ENCODE data around the gene RBM10. TPM values are rescaled to one million over a fixed set of nuclear protein-coding genes. Genes with fewer than 3 reads are reported as not detected.

RBM10 gene
- total and polyA plus RNA-seq, 2 of the 13 experiments (the other 11 are each of a cell fraction or from before 2014, with no cell fraction given): 15.9 to 43.1 TPM

DNA sequence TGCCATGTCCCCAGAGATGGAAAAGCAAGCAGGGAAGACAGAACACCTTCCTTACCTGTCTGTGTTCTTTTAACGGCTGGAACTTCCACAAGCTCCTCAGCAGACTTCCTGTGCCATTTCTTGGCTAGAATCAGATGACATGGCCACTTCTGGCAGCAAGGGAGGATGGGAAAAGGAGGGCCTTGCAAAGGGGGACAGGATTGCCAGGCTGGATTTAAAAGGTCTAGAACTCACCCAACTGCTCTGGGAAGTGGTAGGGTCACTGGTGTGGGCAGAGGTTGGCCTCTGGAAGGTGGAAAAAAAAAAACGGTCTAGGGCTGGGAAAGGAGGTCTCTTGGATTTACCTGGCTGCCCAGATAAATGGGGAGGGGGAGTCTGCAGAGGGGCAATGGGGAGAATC is 86.1 kb downstream of the RBM10 start (continued):
- TF ChIP-seq ZNF30 (CRISPR knock-in tag; IDR thresholded peaks at IDR 0.05): no peak
- no peak for TF ChIP-seq TBX3 (IDR thresholded peaks at IDR 0.05; ENCODE audit: borderline replicate concordance)
- no peak for TF ChIP-seq POGZ (CRISPR knock-in tag; IDR thresholded peaks at IDR 0.05)
- TF ChIP-seq SNAPC5 (CRISPR knock-in tag; IDR thresholded peaks at IDR 0.05; ENCODE audit: borderline replicate concordance): no peak
- no peak for TF ChIP-seq ZNF292 (CRISPR knock-in tag; IDR thresholded peaks at IDR 0.05; ENCODE audit: borderline replicate concordance, low read depth)
- no peak for TF ChIP-seq HIC2 (CRISPR knock-in tag; IDR thresholded peaks at IDR 0.05; ENCODE audit: low read depth)
- no peak for TF ChIP-seq ZNF569 (CRISPR knock-in tag; IDR thresholded peaks at IDR 0.05; ENCODE audit: borderline replicate concordance)
- TF ChIP-seq HNF4G (IDR thresholded peaks at IDR 0.05; ENCODE audit: borderline replicate concordance, low read depth, low read length): no peak
- no peak for TF ChIP-seq HNF4G (CRISPR knock-in tag; IDR thresholded peaks at IDR 0.05; ENCODE audit: borderline replicate concordance, low read depth)
- no peak for TF ChIP-seq RXRB (CRISPR knock-in tag; IDR thresholded peaks at IDR 0.05; ENCODE audit: borderline replicate concordance)
- TF ChIP-seq ZNF530 (CRISPR knock-in tag; IDR thresholded peaks at IDR 0.05; ENCODE audit: low read depth): no peak

Data from HepG2 (cell line).